HepG2 (cell line): ENCODE data around the gene PPCDC. TPM values are rescaled to one million over a fixed set of nuclear protein-coding genes. Genes with fewer than 3 reads are reported as not detected.

ENCODE experiments used
- CCDC6 ChIP-seq: sonication (generic); formaldehyde crosslinking; IDR thresholded peaks from 2 replicates; pipeline ENCODE4 v1.8.1; 2022; ENCODE audit warnings: mild to moderate bottlenecking, missing genetic modification reagents, moderate library complexity
- DMAP1 ChIP-seq: IDR thresholded peaks from 2 replicates; pipeline ENCODE4 v1.6.1; 2016
- EED ChIP-seq: sonication (generic); formaldehyde crosslinking; IDR thresholded peaks from 2 replicates; pipeline ENCODE4 v1.5.0; 2020; ENCODE audit warnings: mild to moderate bottlenecking, missing genetic modification reagents
- GATAD1 ChIP-seq: IDR thresholded peaks from 2 replicates; pipeline ENCODE4 v1.6.1; 2016; ENCODE audit warnings: missing genetic modification reagents, missing compliant biosample characterization
- GLI4 ChIP-seq: sonication (generic); formaldehyde crosslinking; IDR thresholded peaks from 2 replicates; pipeline ENCODE4 v1.5.1; 2020; ENCODE audit warnings: missing genetic modification reagents, mild to moderate bottlenecking, moderate library complexity, borderline replicate concordance
- HHEX ChIP-seq: IDR thresholded peaks from 2 replicates; pipeline ENCODE4 v1.6.1; 2016; ENCODE audit warnings: control low read depth
- NCOA2 ChIP-seq: sonication (generic); formaldehyde crosslinking; IDR thresholded peaks from 2 replicates; pipeline ENCODE4 v1.8.0; 2022; ENCODE audit warnings: inconsistent platforms
- NR2F1 ChIP-seq, 2 experiments: fragments of 450-650 bp in 1 of 2; formaldehyde crosslinking in 1 of 2; IDR thresholded peaks; 2 replicates each; pipeline versions ENCODE4 v1.5.0 to v1.6.1; 2016 to 2020; ENCODE audit warnings: mild to moderate bottlenecking in 1 of 2, missing compliant biosample characterization in 1 of 2, missing genetic modification reagents in 1 of 2, moderate library complexity in 1 of 2
- SOX5 ChIP-seq: IDR thresholded peaks from 2 replicates; pipeline ENCODE4 v1.6.1; 2016; ENCODE audit warnings: borderline replicate concordance
- SSRP1 ChIP-seq: IDR thresholded peaks from 2 replicates; pipeline ENCODE4 v1.6.1; 2016; ENCODE audit warnings: control low read depth
- TP53 ChIP-seq: sonication (generic); formaldehyde crosslinking; conservative IDR thresholded peaks from 2 replicates; pipeline ENCODE4 v1.4.0; 2020; ENCODE audit warnings: missing genetic modification reagents
- ZNF10 ChIP-seq: sonication (generic); formaldehyde crosslinking; IDR thresholded peaks from 2 replicates; pipeline ENCODE4 v1.4.0; 2020; ENCODE audit warnings: mild to moderate bottlenecking, low read depth, missing genetic modification reagents, borderline replicate concordance
- ZNF235 ChIP-seq: sonication (generic); formaldehyde crosslinking; IDR thresholded peaks from 2 replicates; pipeline ENCODE4 v1.8.1; 2023; ENCODE audit warnings: mild to moderate bottlenecking, missing genetic modification reagents, borderline replicate concordance
- polyA plus RNA-seq, 8 experiments: library from polyadenylated mRNA; depleted of rRNA in 3 of 8; stranded (reverse) in 7 of 8; unstranded in 1 of 8; fragments of >200 nt; fragmentation: Illumina TruSeq in 4 of 8; extraction: Trizol in 4 of 8; gene quantifications; 2 replicates each; pipeline versions ENCODE4 v1.2.1 to v1.2.3, GENCODE V29; 2011 to 2016; ENCODE audit warnings: low read depth in 4 of 8, missing spikeins in 1 of 8, mixed read lengths in 1 of 8; ENCODE audit not compliant: insufficient read depth in 1 of 8
- total RNA-seq, 5 experiments: library from RNA; depleted of rRNA; stranded (reverse); fragments of >200 nt; fragmentation: Illumina TruSeq; extraction: Trizol; gene quantifications; 2 replicates each; pipeline ENCODE4 v1.2.3, GENCODE V29; 2016; ENCODE audit warnings: low read depth in 1 of 5
- TF ChIP-seq, protein P1 (sequence below): IDR thresholded peaks from 2 replicates; pipeline ENCODE4 v1.6.1; 2016; ENCODE audit warnings: low read depth, missing genetic modification reagents, missing compliant biosample characterization
- TF ChIP-seq, protein P2 (sequence below): IDR thresholded peaks from 2 replicates; pipeline ENCODE4 v1.6.1; 2016; ENCODE audit warnings: mild to moderate bottlenecking
- TF ChIP-seq, protein P3 (sequence below): sonication (generic); formaldehyde crosslinking; IDR thresholded peaks from 2 replicates; pipeline ENCODE4 v1.4.0; 2020; ENCODE audit warnings: missing genetic modification reagents
- TF ChIP-seq, protein P4 (sequence below): sonication (generic); formaldehyde crosslinking; IDR thresholded peaks from 2 replicates; pipeline ENCODE4 v1.5.0; 2020; ENCODE audit warnings: missing genetic modification reagents

PPCDC gene
- total and polyA plus RNA-seq, 2 of the 13 experiments (the other 11 are each of a cell fraction or from before 2014, with no cell fraction given), result 12.3 to 12.8 TPM

DNA sequence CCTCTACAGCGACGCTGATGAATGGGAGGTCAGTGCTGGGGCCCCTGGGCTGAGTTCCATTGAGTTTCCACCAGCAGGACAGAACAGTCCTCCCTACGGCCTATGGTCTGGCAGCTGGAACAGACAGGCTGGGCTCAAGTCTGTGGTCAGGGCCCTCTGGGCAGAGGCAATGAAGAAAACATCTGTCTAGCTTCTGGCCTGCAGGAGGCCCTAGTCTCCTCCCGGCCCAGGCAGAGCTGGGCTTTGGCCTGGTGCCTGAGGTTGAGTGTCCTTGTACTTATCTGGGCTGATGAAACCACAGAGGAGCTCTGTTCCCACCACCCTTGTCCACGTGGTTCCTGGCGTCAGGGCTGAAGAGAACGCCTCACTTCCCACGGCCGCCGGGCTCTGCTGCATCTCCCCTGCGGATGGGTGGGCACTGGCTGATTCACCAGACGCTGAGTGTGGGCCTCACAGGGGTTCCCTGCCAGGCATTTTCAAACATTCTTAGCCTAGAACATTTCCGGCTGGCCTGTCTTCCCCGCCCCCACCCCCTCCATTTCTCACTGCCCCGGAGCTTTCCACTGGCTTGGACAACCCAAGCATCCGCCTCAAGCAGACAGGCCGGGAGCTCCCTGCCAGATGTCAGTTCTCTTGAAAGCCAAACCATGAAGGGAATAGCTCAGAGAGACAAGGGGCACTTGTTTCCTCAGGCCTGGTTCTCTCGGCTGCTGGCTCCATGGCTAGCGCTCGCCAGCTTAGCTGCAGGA, 20.3 kb downstream of the PPCDC start (continued):
- TF ChIP-seq, protein P1, sequence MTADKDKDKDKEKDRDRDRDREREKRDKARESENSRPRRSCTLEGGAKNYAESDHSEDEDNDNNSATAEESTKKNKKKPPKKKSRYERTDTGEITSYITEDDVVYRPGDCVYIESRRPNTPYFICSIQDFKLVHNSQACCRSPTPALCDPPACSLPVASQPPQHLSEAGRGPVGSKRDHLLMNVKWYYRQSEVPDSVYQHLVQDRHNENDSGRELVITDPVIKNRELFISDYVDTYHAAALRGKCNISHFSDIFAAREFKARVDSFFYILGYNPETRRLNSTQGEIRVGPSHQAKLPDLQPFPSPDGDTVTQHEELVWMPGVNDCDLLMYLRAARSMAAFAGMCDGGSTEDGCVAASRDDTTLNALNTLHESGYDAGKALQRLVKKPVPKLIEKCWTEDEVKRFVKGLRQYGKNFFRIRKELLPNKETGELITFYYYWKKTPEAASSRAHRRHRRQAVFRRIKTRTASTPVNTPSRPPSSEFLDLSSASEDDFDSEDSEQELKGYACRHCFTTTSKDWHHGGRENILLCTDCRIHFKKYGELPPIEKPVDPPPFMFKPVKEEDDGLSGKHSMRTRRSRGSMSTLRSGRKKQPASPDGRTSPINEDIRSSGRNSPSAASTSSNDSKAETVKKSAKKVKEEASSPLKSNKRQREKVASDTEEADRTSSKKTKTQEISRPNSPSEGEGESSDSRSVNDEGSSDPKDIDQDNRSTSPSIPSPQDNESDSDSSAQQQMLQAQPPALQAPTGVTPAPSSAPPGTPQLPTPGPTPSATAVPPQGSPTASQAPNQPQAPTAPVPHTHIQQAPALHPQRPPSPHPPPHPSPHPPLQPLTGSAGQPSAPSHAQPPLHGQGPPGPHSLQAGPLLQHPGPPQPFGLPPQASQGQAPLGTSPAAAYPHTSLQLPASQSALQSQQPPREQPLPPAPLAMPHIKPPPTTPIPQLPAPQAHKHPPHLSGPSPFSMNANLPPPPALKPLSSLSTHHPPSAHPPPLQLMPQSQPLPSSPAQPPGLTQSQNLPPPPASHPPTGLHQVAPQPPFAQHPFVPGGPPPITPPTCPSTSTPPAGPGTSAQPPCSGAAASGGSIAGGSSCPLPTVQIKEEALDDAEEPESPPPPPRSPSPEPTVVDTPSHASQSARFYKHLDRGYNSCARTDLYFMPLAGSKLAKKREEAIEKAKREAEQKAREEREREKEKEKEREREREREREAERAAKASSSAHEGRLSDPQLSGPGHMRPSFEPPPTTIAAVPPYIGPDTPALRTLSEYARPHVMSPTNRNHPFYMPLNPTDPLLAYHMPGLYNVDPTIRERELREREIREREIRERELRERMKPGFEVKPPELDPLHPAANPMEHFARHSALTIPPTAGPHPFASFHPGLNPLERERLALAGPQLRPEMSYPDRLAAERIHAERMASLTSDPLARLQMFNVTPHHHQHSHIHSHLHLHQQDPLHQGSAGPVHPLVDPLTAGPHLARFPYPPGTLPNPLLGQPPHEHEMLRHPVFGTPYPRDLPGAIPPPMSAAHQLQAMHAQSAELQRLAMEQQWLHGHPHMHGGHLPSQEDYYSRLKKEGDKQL (CRISPR knock-in tag), result no peak
- no peak for TF ChIP-seq EED (CRISPR knock-in tag)
- TF ChIP-seq SSRP1 (CRISPR knock-in tag), result no peak
- TF ChIP-seq NR2F1 (CRISPR knock-in tag; IDR thresholded peaks at IDR 0.05), result peak in 1 of 2 experiments; percentile 36; a peak in 1 of 4 replicates
- TF ChIP-seq, protein P2, sequence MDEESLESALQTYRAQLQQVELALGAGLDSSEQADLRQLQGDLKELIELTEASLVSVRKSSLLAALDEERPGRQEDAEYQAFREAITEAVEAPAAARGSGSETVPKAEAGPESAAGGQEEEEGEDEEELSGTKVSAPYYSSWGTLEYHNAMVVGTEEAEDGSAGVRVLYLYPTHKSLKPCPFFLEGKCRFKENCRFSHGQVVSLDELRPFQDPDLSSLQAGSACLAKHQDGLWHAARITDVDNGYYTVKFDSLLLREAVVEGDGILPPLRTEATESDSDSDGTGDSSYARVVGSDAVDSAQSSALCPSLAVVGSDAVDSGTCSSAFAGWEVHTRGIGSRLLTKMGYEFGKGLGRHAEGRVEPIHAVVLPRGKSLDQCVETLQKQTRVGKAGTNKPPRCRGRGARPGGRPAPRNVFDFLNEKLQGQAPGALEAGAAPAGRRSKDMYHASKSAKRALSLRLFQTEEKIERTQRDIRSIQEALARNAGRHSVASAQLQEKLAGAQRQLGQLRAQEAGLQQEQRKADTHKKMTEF (CRISPR knock-in tag), result 0 out of 2 replicates have a peak, but pooled peaks have one; percentile 28
- TF ChIP-seq, protein P3, sequence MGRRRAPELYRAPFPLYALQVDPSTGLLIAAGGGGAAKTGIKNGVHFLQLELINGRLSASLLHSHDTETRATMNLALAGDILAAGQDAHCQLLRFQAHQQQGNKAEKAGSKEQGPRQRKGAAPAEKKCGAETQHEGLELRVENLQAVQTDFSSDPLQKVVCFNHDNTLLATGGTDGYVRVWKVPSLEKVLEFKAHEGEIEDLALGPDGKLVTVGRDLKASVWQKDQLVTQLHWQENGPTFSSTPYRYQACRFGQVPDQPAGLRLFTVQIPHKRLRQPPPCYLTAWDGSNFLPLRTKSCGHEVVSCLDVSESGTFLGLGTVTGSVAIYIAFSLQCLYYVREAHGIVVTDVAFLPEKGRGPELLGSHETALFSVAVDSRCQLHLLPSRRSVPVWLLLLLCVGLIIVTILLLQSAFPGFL (CRISPR knock-in tag), result no peak
- no peak for TF ChIP-seq TP53 (CRISPR knock-in tag)
- TF ChIP-seq ZNF235 (CRISPR knock-in tag), result no peak
- TF ChIP-seq GLI4, result no peak
- TF ChIP-seq NCOA2 (CRISPR knock-in tag), result peak; percentile 78
- TF ChIP-seq, protein P4, sequence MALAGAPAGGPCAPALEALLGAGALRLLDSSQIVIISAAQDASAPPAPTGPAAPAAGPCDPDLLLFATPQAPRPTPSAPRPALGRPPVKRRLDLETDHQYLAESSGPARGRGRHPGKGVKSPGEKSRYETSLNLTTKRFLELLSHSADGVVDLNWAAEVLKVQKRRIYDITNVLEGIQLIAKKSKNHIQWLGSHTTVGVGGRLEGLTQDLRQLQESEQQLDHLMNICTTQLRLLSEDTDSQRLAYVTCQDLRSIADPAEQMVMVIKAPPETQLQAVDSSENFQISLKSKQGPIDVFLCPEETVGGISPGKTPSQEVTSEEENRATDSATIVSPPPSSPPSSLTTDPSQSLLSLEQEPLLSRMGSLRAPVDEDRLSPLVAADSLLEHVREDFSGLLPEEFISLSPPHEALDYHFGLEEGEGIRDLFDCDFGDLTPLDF (CRISPR knock-in tag), result no peak
- TF ChIP-seq DMAP1 (CRISPR knock-in tag), result no peak; the same call in 1 of the 2 replicates
- TF ChIP-seq ZNF10, result no peak
- TF ChIP-seq HHEX (CRISPR knock-in tag), result no peak
- peak; percentile 72; the same call in 1 of the 2 replicates for TF ChIP-seq SOX5 (CRISPR knock-in tag)
- peak; percentile 35; the same call in 1 of the 2 replicates for TF ChIP-seq GATAD1
- TF ChIP-seq CCDC6, result 0 out of 2 replicates have a peak, but pooled peaks have one; percentile 34
